ENCODE results near the gene ATP5MC3.

DNA sequence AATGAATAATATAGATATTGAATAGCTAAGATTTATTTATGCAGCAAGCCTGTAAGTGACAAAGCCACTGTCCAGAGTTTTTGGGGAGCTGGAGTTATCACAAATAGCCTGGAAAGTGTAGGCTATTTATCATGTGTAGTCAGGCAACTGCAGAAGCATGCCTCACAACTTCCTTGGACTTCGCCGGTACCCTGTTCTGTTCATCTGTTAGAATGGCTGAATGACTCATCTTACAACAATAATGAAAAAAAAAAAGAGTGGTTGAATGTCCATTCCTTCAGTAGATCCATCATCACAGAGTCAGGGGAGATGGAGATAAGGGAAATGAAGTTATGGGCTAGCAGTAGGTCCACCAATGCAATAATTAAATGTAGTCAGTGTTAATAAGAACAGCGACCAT lies 24.0 kb upstream of the ATP5MC3 start:
- TF ChIP-seq, protein P1, sequence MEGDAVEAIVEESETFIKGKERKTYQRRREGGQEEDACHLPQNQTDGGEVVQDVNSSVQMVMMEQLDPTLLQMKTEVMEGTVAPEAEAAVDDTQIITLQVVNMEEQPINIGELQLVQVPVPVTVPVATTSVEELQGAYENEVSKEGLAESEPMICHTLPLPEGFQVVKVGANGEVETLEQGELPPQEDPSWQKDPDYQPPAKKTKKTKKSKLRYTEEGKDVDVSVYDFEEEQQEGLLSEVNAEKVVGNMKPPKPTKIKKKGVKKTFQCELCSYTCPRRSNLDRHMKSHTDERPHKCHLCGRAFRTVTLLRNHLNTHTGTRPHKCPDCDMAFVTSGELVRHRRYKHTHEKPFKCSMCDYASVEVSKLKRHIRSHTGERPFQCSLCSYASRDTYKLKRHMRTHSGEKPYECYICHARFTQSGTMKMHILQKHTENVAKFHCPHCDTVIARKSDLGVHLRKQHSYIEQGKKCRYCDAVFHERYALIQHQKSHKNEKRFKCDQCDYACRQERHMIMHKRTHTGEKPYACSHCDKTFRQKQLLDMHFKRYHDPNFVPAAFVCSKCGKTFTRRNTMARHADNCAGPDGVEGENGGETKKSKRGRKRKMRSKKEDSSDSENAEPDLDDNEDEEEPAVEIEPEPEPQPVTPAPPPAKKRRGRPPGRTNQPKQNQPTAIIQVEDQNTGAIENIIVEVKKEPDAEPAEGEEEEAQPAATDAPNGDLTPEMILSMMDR (IDR thresholded peaks at IDR 0.05) = no peak
- no peak for TF ChIP-seq POLR2A (IDR thresholded peaks at IDR 0.05)

All from testis (tissue), 2 donors.